HEK293 (cell line): Measurements from ENCODE around the gene MEGF6.

Experiments used
- CTCF ChIA-PET: fragments of 350-600 bp; formaldehyde crosslinking; extraction: SDS; loops from one replicate; lab custom pipeline; 2021; ENCODE audit warnings: antibody characterized with exemption; lab: Yijun Ruan, JAX
- POLR2A ChIA-PET: fragments of 300-600 bp; formaldehyde crosslinking; extraction: SDS; loops from one replicate; lab custom pipeline; 2020; ENCODE audit warnings: antibody characterized with exemption, inconsistent platforms; lab: Yijun Ruan, JAX
- H3K27ac ChIP-seq: fragments of 200-500 bp; sonication (Bioruptor generic); 2 replicates; pipeline ENCODE4 v1.5.1; 2014; ENCODE audit warnings: low read depth, low read length, control low read depth, inconsistent platforms; ENCODE audit errors: extremely low read depth
- H3K36me3 ChIP-seq, 2 experiments: fragments of 200-500 bp in 1 of 2; sonication (Bioruptor generic) in 1 of 2; 1 replicate in 1 of 2; 2 replicates in 1 of 2; pipeline ENCODE4 v1.5.1; 2014 to 2017; ENCODE audit warnings: inconsistent platforms in 2 of 2, low read length in 2 of 2; ENCODE audit not compliant: control insufficient read depth in 2 of 2, insufficient read depth in 1 of 2
- H3K4me1 ChIP-seq: fragments of 200-500 bp; sonication (Bioruptor generic); 2 replicates; pipeline ENCODE4 v1.5.1; 2014; ENCODE audit warnings: mild to moderate bottlenecking, low read length, inconsistent platforms; ENCODE audit not compliant: control insufficient read depth, insufficient read depth
- H3K4me3 ChIP-seq: 2 replicates; pipeline ENCODE4 v1.5.1; 2011; ENCODE audit warnings: low read depth, mild to moderate bottlenecking, control low read depth, low read length, moderate library complexity
- H3K9me3 ChIP-seq: fragments of 200-500 bp; sonication (Bioruptor generic); 2 replicates; pipeline ENCODE4 v1.5.1; 2014; ENCODE audit warnings: low read depth, low read length, inconsistent platforms; ENCODE audit not compliant: control insufficient read depth, insufficient read depth
- EGR2 ChIP-seq: fragments of 450-650 bp; formaldehyde crosslinking; IDR thresholded peaks from 2 replicates; pipeline ENCODE4 v1.5.1; 2016; ENCODE audit warnings: low read depth, missing biosample characterization, missing genetic modification characterization
- FEZF1 ChIP-seq: fragments of 450-650 bp; formaldehyde crosslinking; IDR thresholded peaks from 2 replicates; pipeline ENCODE4 v1.5.1; 2016; ENCODE audit warnings: missing biosample characterization, missing genetic modification characterization
- GLIS2 ChIP-seq: fragments of 450-650 bp; formaldehyde crosslinking; IDR thresholded peaks from 2 replicates; pipeline ENCODE4 v1.5.1; 2016; ENCODE audit warnings: missing biosample characterization, missing genetic modification characterization
- KLF16 ChIP-seq: fragments of 450-650 bp; formaldehyde crosslinking; IDR thresholded peaks from 2 replicates; pipeline ENCODE4 v1.5.1; 2017; ENCODE audit warnings: missing biosample characterization, missing genetic modification characterization
- SETDB1 ChIP-seq: IDR thresholded peaks from one replicate; pipeline ENCODE4 v1.6.1; 2017; ENCODE audit warnings: mild to moderate bottlenecking, low read length, moderate library complexity, mixed read lengths; ENCODE audit not compliant: insufficient read length
- SP3 ChIP-seq: fragments of 450-650 bp; formaldehyde crosslinking; IDR thresholded peaks from 2 replicates; pipeline ENCODE4 v1.5.1; 2016; ENCODE audit warnings: missing biosample characterization, missing genetic modification characterization
- TRIM28 ChIP-seq: IDR thresholded peaks from 2 replicates; pipeline ENCODE4 v1.6.1; 2011; ENCODE audit warnings: low read length, control low read depth, borderline replicate concordance
- ZBTB20 ChIP-seq: fragments of 450-650 bp; formaldehyde crosslinking; IDR thresholded peaks from 2 replicates; pipeline ENCODE4 v1.5.1; 2016; ENCODE audit warnings: missing biosample characterization, missing genetic modification characterization
- ZFHX2 ChIP-seq: fragments of 450-650 bp; formaldehyde crosslinking; conservative IDR thresholded peaks from 2 replicates; pipeline ENCODE4 v1.5.1; 2016; ENCODE audit warnings: missing biosample characterization, missing genetic modification characterization
- ZFP3 ChIP-seq: fragments of 450-650 bp; formaldehyde crosslinking; IDR thresholded peaks from 2 replicates; pipeline ENCODE4 v1.5.1; 2016; ENCODE audit warnings: low read depth, missing biosample characterization, missing genetic modification characterization
- ZFP41 ChIP-seq: fragments of 450-650 bp; formaldehyde crosslinking; IDR thresholded peaks from 2 replicates; pipeline ENCODE4 v1.5.1; 2016; ENCODE audit warnings: missing biosample characterization, missing genetic modification characterization, borderline replicate concordance
- ZNF138 ChIP-seq: fragments of 450-650 bp; formaldehyde crosslinking; IDR thresholded peaks from 2 replicates; pipeline ENCODE4 v1.5.1; 2016; ENCODE audit warnings: missing biosample characterization, missing genetic modification characterization, borderline replicate concordance
- ZNF175 ChIP-seq: fragments of 450-650 bp; formaldehyde crosslinking; IDR thresholded peaks from 2 replicates; pipeline ENCODE4 v1.5.1; 2016; ENCODE audit warnings: missing biosample characterization, missing genetic modification characterization
- ZNF311 ChIP-seq: fragments of 450-650 bp; formaldehyde crosslinking; IDR thresholded peaks from 2 replicates; pipeline ENCODE4 v1.5.1; 2017; ENCODE audit warnings: missing biosample characterization, missing genetic modification characterization, borderline replicate concordance
- ZNF549 ChIP-seq: fragments of 450-650 bp; IDR thresholded peaks from 2 replicates; pipeline ENCODE4 v1.5.1; 2018; ENCODE audit warnings: missing biosample characterization, missing genetic modification characterization, mild to moderate bottlenecking, inconsistent platforms, moderate library complexity
- ZNF560 ChIP-seq: fragments of 450-650 bp; formaldehyde crosslinking; IDR thresholded peaks from 2 replicates; pipeline ENCODE4 v1.5.1; 2017; ENCODE audit warnings: missing biosample characterization, missing genetic modification characterization, borderline replicate concordance
- ZNF76 ChIP-seq: fragments of 450-650 bp; formaldehyde crosslinking; IDR thresholded peaks from 2 replicates; pipeline ENCODE4; 2016; ENCODE audit warnings: low read depth, missing biosample characterization, missing genetic modification characterization, borderline replicate concordance
- ZNF843 ChIP-seq: fragments of 450-650 bp; formaldehyde crosslinking; IDR thresholded peaks from 2 replicates; pipeline ENCODE4 v1.5.1; 2016; ENCODE audit warnings: missing biosample characterization, missing genetic modification characterization
- TF ChIP-seq, protein P1 (sequence below): fragments of 450-650 bp; formaldehyde crosslinking; IDR thresholded peaks from 2 replicates; pipeline ENCODE4 v1.5.1; 2016; ENCODE audit warnings: missing biosample characterization, missing genetic modification characterization, low read depth
- TF ChIP-seq, protein P2 (sequence below): fragments of 450-650 bp; formaldehyde crosslinking; IDR thresholded peaks from 2 replicates; pipeline ENCODE4 v1.5.1; 2016; ENCODE audit warnings: missing biosample characterization, missing genetic modification characterization, low read depth
- TF ChIP-seq, protein P3 (sequence below): fragments of 450-650 bp; formaldehyde crosslinking; IDR thresholded peaks from 2 replicates; pipeline ENCODE4 v1.5.1; 2016; ENCODE audit warnings: missing biosample characterization, missing genetic modification characterization, borderline replicate concordance

MEGF6 gene

GRCh38 chr1:3604468-3604974 lies 6.8 kb downstream of the MEGF6 start:
- no peaks in the 10 kb centered on the region for H3K36me3 ChIP-seq
- H3K9me3 ChIP-seq = no peaks in the 10 kb centered on the region
- POLR2A ChIA-PET = no interaction called here
- H3K27ac ChIP-seq = no peak overlapping the region
- TF ChIP-seq TRIM28 (peak; percentile 74; the same call in 1 of the 2 replicates), GLIS2 (tag by site-specific recombination) (0 out of 2 replicates have a peak, but pooled peaks have one; percentile 21), SETDB1 (peak; percentile 49), ZBTB20 (tag by site-specific recombination) (no peak)
- TF ChIP-seq, protein P1, sequence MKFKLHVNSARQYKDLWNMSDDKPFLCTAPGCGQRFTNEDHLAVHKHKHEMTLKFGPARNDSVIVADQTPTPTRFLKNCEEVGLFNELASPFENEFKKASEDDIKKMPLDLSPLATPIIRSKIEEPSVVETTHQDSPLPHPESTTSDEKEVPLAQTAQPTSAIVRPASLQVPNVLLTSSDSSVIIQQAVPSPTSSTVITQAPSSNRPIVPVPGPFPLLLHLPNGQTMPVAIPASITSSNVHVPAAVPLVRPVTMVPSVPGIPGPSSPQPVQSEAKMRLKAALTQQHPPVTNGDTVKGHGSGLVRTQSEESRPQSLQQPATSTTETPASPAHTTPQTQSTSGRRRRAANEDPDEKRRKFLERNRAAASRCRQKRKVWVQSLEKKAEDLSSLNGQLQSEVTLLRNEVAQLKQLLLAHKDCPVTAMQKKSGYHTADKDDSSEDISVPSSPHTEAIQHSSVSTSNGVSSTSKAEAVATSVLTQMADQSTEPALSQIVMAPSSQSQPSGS = peak; percentile 38; the same call in 1 of the 2 replicates
- CTCF ChIA-PET = interaction anchor here (1.2 kb wide), 1 partner anchor 11 kb away, joined by 3 read pairs; no protein-coding TSS in a partner anchor
- H3K4me3 ChIP-seq = no peak overlapping the region
- H3K4me1 ChIP-seq = no peaks in the 10 kb centered on the region

DNA sequence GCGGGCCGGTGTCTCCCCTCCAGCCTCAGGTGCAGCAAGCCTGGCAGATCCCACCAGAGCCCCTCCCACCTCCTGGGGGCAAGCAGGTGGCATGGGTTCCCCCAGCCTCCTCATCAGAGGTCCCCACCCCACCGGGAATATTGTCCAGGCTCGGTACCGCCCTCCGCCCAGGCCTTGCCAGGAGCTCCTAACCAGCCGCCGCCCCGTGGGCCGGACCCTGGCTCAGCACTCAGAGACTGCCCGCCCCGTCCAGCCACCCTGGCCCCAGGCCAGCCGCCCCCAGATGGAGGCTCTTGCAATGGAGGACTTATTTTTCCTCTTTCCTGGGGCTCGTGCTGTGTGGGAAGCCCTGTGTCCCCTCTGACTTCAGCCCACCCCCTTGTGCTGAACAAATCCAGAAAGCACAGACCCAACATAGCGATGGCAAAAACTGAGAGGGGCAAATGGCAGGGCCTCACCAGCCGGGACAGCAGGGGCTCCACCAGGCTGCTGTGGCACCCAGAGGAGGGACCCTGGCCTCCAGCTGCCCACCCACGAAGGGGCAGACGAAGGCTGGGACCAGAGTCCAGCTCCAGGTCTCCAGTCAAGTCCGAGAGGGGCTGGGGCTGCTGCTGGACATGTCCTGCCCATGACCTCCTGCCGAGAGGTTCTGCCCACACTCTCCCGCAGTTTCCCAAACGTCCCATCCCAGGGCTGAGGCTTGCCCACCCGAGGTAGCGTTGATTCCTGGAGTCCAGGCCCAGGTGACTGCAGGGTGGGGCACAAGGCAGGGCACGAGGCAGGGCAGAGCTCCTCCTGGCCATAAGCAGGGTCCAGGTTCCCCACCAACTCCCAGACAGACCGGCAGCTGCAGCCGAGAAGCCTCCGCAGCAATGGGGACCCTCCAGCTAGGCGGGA lies 7.5 kb downstream of the MEGF6 start:
- TF ChIP-seq EGR2 (tag by site-specific recombination) (0 out of 2 replicates have a peak, but pooled peaks have one; percentile 29), ZFHX2 (tag by site-specific recombination) (peak; percentile 24; the same call in 1 of the 2 replicates), ZFP3 (tag by site-specific recombination) (no peak), ZNF138 (tag by site-specific recombination) (no peak)
- TF ChIP-seq, protein P2, sequence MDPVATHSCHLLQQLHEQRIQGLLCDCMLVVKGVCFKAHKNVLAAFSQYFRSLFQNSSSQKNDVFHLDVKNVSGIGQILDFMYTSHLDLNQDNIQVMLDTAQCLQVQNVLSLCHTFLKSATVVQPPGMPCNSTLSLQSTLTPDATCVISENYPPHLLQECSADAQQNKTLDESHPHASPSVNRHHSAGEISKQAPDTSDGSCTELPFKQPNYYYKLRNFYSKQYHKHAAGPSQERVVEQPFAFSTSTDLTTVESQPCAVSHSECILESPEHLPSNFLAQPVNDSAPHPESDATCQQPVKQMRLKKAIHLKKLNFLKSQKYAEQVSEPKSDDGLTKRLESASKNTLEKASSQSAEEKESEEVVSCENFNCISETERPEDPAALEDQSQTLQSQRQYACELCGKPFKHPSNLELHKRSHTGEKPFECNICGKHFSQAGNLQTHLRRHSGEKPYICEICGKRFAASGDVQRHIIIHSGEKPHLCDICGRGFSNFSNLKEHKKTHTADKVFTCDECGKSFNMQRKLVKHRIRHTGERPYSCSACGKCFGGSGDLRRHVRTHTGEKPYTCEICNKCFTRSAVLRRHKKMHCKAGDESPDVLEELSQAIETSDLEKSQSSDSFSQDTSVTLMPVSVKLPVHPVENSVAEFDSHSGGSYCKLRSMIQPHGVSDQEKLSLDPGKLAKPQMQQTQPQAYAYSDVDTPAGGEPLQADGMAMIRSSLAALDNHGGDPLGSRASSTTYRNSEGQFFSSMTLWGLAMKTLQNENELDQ (tag by site-specific recombination) = no peak
- no peaks in the 10 kb centered on the region for H3K36me3 ChIP-seq
- no peaks in the 10 kb centered on the region for H3K9me3 ChIP-seq
- H3K4me3 ChIP-seq = no peak overlapping the region
- H3K4me1 ChIP-seq = no peaks in the 10 kb centered on the region
- H3K27ac ChIP-seq = no peak overlapping the region
- POLR2A ChIA-PET = no interaction called here
- CTCF ChIA-PET = interaction anchor here (1.2 kb wide), 1 partner anchor 12 kb away, joined by 3 read pairs; no protein-coding TSS in a partner anchor

DNA sequence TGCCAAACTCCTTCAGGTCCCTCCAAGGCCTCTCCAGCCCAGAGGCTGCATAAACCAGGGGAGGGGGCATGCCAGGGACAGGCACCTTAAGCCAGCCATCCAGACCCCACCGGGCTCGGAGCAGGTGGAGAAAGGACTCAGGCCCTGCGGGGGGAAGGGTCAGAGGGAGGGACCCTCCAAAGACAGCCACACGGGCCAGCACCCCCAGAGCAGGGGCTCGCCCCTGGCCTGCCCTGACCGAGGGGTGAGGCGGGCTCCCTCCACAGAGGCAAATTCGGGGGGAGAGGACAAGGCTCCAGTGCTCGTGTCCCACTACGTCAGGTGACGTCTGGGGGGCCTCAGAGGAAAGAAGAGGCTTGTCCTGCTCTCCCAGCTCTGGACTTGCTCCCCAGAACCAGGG lies 8.2 kb downstream of the MEGF6 start:
- Histone ChIP-seq H3K4me3 (no peak overlapping the region), H3K4me1 (no peaks in the 10 kb centered on the region), H3K9me3 (no peaks in the 10 kb centered on the region), H3K36me3 (no peaks in the 10 kb centered on the region), H3K27ac (no peak overlapping the region)
- ChIA-PET POLR2A (no interaction called here), CTCF (no interaction called here)
- TF ChIP-seq ZNF311 (no peak), ZNF843 (no peak), ZNF76 (no peak), ZNF175 (tag by site-specific recombination) (no peak), ZNF560 (tag by site-specific recombination) (no peak), KLF16 (tag by site-specific recombination) (no peak), SP3 (no peak), FEZF1 (tag by site-specific recombination) (no peak), ZFP41 (tag by site-specific recombination) (no peak), ZNF549 (no peak)
- TF ChIP-seq, protein P3, sequence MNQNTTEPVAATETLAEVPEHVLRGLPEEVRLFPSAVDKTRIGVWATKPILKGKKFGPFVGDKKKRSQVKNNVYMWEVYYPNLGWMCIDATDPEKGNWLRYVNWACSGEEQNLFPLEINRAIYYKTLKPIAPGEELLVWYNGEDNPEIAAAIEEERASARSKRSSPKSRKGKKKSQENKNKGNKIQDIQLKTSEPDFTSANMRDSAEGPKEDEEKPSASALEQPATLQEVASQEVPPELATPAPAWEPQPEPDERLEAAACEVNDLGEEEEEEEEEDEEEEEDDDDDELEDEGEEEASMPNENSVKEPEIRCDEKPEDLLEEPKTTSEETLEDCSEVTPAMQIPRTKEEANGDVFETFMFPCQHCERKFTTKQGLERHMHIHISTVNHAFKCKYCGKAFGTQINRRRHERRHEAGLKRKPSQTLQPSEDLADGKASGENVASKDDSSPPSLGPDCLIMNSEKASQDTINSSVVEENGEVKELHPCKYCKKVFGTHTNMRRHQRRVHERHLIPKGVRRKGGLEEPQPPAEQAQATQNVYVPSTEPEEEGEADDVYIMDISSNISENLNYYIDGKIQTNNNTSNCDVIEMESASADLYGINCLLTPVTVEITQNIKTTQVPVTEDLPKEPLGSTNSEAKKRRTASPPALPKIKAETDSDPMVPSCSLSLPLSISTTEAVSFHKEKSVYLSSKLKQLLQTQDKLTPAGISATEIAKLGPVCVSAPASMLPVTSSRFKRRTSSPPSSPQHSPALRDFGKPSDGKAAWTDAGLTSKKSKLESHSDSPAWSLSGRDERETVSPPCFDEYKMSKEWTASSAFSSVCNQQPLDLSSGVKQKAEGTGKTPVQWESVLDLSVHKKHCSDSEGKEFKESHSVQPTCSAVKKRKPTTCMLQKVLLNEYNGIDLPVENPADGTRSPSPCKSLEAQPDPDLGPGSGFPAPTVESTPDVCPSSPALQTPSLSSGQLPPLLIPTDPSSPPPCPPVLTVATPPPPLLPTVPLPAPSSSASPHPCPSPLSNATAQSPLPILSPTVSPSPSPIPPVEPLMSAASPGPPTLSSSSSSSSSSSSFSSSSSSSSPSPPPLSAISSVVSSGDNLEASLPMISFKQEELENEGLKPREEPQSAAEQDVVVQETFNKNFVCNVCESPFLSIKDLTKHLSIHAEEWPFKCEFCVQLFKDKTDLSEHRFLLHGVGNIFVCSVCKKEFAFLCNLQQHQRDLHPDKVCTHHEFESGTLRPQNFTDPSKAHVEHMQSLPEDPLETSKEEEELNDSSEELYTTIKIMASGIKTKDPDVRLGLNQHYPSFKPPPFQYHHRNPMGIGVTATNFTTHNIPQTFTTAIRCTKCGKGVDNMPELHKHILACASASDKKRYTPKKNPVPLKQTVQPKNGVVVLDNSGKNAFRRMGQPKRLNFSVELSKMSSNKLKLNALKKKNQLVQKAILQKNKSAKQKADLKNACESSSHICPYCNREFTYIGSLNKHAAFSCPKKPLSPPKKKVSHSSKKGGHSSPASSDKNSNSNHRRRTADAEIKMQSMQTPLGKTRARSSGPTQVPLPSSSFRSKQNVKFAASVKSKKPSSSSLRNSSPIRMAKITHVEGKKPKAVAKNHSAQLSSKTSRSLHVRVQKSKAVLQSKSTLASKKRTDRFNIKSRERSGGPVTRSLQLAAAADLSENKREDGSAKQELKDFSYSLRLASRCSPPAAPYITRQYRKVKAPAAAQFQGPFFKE = no peak
